ENCODE data around the gene ANAPC1. TPM values are rescaled to one million over a fixed set of nuclear protein-coding genes. Genes with fewer than 3 reads are reported as not detected.
"Not testable (repeated sequence)": the region's sequence is repeated elsewhere in the genome, so short reads cannot be mapped to it uniquely, and the experiment has no call there.

Gene ANAPC1
- total and polyA plus RNA-seq, 5 experiments from 2014 or later: 29.9 to 69.5 (median 32.4) TPM

DNA sequence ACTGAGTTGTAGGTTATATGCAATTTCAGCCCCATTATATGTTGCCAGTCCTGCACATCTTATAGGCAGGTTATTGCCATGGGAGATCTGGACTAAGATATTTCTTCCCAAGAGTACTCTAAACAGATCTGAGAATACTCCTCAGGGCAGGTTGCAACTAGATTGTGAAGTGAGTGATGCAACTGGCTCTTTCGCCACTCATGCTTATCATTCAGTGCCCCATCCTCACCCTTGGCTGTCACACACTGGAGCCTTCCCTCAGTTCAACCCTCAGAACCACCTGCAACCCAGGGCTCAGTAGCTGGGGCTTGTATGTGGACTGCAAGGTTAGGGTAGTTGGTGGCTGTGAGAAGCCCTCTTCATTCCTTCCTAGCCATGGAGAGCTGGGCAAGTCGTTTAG is 28.6 kb upstream of the ANAPC1 start:
- ATAC-seq (no peak), DNase-seq (no peak)
- H3K27ac Mint-ChIP-seq: no peak overlapping the region
- no peak overlapping the region for H3K4me3 Mint-ChIP-seq
- H3K36me3 Mint-ChIP-seq: no peaks in the 10 kb centered on the region
- POLR2A ChIA-PET: no interaction called here
- H3K27me3 Mint-ChIP-seq: no peaks in the 10 kb centered on the region
- no peaks in the 10 kb centered on the region for H3K9me3 Mint-ChIP-seq
- no peaks in the 10 kb centered on the region for H3K4me1 Mint-ChIP-seq

DNA sequence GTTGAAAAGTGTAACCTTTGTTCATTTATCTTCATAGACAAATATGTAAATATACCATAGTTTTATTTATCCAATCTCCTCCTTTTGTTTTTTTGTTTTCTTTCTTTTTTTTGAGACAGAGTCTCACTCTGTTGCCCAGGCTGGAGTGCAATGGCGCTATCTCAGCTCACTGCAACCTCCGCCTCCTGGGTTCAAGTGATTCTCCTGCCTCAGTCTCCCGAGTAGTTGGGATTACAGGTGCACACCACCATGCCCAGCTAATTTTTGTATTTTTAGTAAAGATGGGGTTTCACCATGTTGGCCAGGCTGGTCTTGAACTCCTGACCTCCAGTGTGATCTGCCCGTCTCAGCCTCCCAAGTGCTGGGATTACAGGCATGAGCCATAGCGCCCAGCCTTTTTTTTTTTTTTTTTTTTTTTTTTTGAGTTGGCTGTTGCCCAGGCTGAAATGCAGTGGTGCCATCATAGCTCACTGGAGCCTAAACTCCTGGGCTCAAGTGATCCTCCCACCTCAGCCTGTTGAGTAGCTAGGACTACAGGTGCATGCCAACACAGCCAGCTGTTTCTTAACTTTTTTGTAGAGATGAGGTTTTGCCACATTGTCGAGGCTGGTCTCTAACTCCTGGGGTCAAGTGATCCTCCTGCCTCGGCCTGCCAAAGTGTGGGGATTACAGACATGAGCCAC is 27.4 kb upstream of the ANAPC1 start:
- H3K9me3 Mint-ChIP-seq, H3K27ac Mint-ChIP-seq, ATAC-seq, POLR2A ChIA-PET, H3K36me3 Mint-ChIP-seq, H3K27me3 Mint-ChIP-seq, H3K4me3 Mint-ChIP-seq, H3K4me1 Mint-ChIP-seq, DNase-seq: not testable (repeated sequence)

DNA sequence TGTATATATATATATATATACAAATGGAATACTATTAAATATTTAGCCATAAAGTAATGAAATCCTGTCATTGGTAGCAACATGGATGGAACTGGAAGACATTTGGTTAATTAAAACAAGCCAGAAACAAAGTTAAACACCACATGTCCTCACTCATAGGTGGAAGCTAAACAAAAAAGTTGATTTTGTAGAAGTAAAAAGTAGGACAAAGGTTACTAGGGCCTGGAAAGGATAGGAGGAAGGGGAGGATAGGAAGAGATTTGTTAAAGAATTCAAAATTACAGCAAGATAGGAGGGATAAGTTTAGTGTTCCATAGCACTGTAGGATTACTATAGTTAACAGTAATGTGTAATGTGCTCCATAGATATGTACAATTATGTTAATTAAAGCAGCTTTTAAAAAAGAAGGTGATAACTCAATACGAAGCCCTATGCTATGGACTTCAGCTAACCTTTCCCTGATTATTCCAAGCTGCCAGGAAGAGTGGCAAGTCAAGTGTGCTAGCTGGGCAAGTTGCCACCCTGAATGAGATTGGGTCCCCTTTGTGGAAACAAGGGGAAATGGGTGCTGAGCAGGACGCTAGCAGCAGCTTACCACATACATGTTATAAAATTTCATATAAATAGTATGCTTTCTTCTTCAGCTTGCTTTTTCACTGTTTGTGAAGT is 26.8 kb upstream of the ANAPC1 start:
- Mint-ChIP-seq H3K4me1 (peaks cover 7 to 15% (median 12%) of the 10 kb centered on the region in 4 donors), H3K4me3 (no peak overlapping the region), H3K27me3 (no peaks in the 10 kb centered on the region), H3K36me3 (no peaks in the 10 kb centered on the region), H3K27ac (peak overlapping the region in 1 of 10 donors; percentile 13), H3K9me3 (no peaks in the 10 kb centered on the region)
- ATAC-seq: no peak
- POLR2A ChIA-PET: no interaction called here
- DNase-seq: no peak

DNA sequence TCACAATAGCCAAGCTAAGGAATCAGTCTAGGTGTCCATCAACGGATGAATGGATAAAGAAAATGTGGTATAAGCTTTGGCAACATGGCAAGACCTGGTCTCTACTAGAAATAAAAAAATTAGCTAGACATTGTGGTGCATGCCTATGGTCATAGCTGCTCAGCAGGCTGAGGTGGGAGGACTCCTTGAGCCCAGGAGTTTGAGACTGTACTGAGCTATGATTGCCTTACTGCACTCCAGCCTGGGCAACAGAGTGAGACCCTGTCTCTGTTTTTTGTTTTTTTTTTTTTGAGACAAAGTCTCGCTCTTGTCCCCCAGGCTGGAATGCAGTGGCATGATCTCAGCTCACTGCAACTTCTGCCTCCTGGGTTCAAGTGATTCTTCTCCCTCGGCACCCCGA is 26.0 kb upstream of the ANAPC1 start:
- H3K27ac Mint-ChIP-seq, H3K9me3 Mint-ChIP-seq, H3K36me3 Mint-ChIP-seq, ATAC-seq, H3K27me3 Mint-ChIP-seq, H3K4me3 Mint-ChIP-seq, POLR2A ChIA-PET, DNase-seq: not testable (repeated sequence)
- peaks cover 7 to 17% (median 12%) of the 10 kb centered on the region in 4 donors for H3K4me1 Mint-ChIP-seq

DNA sequence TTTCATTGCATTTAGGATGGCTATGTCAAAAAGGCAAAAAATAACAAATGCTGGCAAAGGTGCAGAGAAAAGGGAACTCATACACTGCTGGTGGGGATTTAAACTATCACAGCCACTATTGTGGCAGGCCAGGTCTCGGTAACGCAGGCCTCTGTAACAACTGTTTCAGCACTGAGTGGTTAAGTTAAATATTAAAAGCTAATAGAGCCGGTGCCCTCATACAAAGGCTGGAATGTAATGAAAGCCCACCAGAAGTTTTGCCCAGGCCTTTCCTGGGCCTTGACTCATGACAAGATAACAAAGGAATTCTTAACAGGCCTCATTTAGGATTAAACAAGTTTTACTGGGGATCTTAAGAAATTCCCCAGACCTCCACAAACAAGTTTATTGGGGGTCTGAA is 25.1 kb upstream of the ANAPC1 start:
- Mint-ChIP-seq H3K4me1 (peaks cover 7 to 17% (median 12%) of the 10 kb centered on the region in 4 donors), H3K9me3 (no peaks in the 10 kb centered on the region), H3K4me3 (no peak overlapping the region), H3K27me3 (no peaks in the 10 kb centered on the region), H3K36me3 (no peaks in the 10 kb centered on the region), H3K27ac (no peak overlapping the region)
- no peak for DNase-seq
- POLR2A ChIA-PET: no interaction called here
- no peak for ATAC-seq

DNA sequence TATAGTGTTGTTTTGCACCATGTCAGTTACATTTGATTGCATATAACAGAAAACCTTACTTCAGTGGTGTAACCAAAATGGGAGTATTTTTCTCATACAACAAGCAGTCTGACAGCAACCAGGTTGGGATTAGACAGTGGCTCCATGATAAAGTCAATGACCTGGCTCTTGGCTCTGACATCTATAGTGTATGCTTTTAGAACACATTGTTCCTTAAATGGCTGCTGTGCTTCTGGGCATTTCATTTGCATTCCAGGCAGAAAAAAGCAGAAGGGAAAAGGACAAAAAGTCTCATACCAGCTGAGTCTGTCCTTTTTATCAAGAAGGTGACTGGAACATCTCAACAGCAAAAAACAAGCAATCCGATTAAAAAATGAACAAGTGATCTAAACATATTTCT is 24.6 kb upstream of the ANAPC1 start:
- no peak overlapping the region for H3K4me3 Mint-ChIP-seq
- ATAC-seq (no peak), DNase-seq (no peak)
- no peaks in the 10 kb centered on the region for H3K36me3 Mint-ChIP-seq
- POLR2A ChIA-PET: no interaction called here
- peaks cover 7 to 17% (median 12%) of the 10 kb centered on the region in 4 donors for H3K4me1 Mint-ChIP-seq
- peak overlapping the region in 1 of 10 donors; percentile 37 for H3K27ac Mint-ChIP-seq
- peaks cover 0 to under 1% (median 0%) of the 10 kb centered on the region in 5 donors for H3K27me3 Mint-ChIP-seq
- H3K9me3 Mint-ChIP-seq: no peaks in the 10 kb centered on the region

GRCh38 chr2:111905990-111906735 is 22.2 kb upstream of the ANAPC1 start:
- H3K4me1 Mint-ChIP-seq: peaks cover 7 to 17% (median 12%) of the 10 kb centered on the region in 4 donors
- peak overlapping the region; percentile 20 to 87 (median 48) for H3K27ac Mint-ChIP-seq
- DNase-seq (no peak), ATAC-seq (peak in 1 of 2 donors; percentile 44)
- peak overlapping the region in 3 of 10 donors; percentile 6 to 28 (median 9) for H3K4me3 Mint-ChIP-seq
- H3K36me3 Mint-ChIP-seq: no peaks in the 10 kb centered on the region
- POLR2A ChIA-PET: no interaction called here
- peaks cover 0 to 1% (median 0%) of the 10 kb centered on the region in 9 donors for H3K9me3 Mint-ChIP-seq
- H3K27me3 Mint-ChIP-seq: peaks cover 0 to 1% (median 0%) of the 10 kb centered on the region in 5 donors

DNA sequence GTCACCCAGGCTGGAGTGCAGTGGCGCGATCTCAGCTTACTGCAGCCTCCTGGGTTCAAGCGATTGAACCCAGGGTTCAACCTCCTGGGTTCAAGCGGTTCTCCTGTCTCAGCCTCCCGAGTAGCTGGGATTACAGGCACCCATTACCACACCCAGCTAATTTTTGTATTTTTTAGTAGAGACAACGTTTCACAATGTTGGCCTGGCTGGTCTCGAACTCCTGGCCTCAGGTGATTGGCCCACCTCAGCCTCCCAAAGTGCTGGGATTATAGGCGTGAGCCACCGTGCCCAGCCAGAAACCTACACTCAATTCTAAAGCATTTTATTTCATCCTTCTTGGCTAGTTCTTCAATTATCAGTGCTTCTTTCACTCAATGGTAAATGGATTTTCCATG is 21.5 kb upstream of the ANAPC1 start:
- H3K27me3 Mint-ChIP-seq, H3K9me3 Mint-ChIP-seq, POLR2A ChIA-PET, H3K36me3 Mint-ChIP-seq, DNase-seq, ATAC-seq, H3K4me3 Mint-ChIP-seq: not testable (repeated sequence)
- peak overlapping the region in 2 of 10 donors; percentile 32 to 56 for H3K27ac Mint-ChIP-seq
- H3K4me1 Mint-ChIP-seq: peaks cover 7 to 23% (median 16%) of the 10 kb centered on the region in 4 donors

GRCh38 chr2:111904726-111905474 is 20.9 kb upstream of the ANAPC1 start:
- POLR2A ChIA-PET: interaction anchor here (0.6 kb wide), 1 partner anchor 384 kb away, joined by 3 read pairs; no protein-coding TSS in a partner anchor
- Mint-ChIP-seq H3K4me1 (peaks cover 7 to 26% (median 16%) of the 10 kb centered on the region in 4 donors), H3K27ac (no peak overlapping the region), H3K4me3 (no peak overlapping the region), H3K9me3 (peaks cover 0 to 1% (median 0%) of the 10 kb centered on the region in 9 donors), H3K27me3 (peaks cover 0 to 1% (median 0%) of the 10 kb centered on the region in 5 donors), H3K36me3 (no peaks in the 10 kb centered on the region)
- DNase-seq (no peak), ATAC-seq (no peak)

- H3K4me3 Mint-ChIP-seq: no peak overlapping the region
- peaks cover 0 to 1% (median 0%) of the 10 kb centered on the region in 5 donors for H3K27me3 Mint-ChIP-seq
- peaks cover 7 to 26% (median 20%) of the 10 kb centered on the region in 4 donors for H3K4me1 Mint-ChIP-seq
- H3K36me3 Mint-ChIP-seq: no peaks in the 10 kb centered on the region
- no peak overlapping the region for H3K27ac Mint-ChIP-seq
- DNase-seq (no peak), ATAC-seq (no peak)
- H3K9me3 Mint-ChIP-seq: peaks cover 0 to 1% (median 0%) of the 10 kb centered on the region in 9 donors
- POLR2A ChIA-PET: interaction anchor here (0.6 kb wide), 1 partner anchor 385 kb away, joined by 3 read pairs; no protein-coding TSS in a partner anchor
Observed at GRCh38 chr2:111903930-111904439, 20.0 kb upstream of the ANAPC1 start.

- DNase-seq (no peak), ATAC-seq (no peak)
- Mint-ChIP-seq H3K27me3 (peaks cover 0 to 1% (median 0%) of the 10 kb centered on the region in 5 donors), H3K4me1 (peaks cover 7 to 26% (median 20%) of the 10 kb centered on the region in 4 donors), H3K9me3 (peaks cover 0 to 1% (median 0%) of the 10 kb centered on the region in 9 donors), H3K4me3 (no peak overlapping the region), H3K27ac (no peak overlapping the region), H3K36me3 (no peaks in the 10 kb centered on the region)
- POLR2A ChIA-PET: no interaction called here
Observed at GRCh38 chr2:111903516-111903915, 19.5 kb upstream of the ANAPC1 start.

DNA sequence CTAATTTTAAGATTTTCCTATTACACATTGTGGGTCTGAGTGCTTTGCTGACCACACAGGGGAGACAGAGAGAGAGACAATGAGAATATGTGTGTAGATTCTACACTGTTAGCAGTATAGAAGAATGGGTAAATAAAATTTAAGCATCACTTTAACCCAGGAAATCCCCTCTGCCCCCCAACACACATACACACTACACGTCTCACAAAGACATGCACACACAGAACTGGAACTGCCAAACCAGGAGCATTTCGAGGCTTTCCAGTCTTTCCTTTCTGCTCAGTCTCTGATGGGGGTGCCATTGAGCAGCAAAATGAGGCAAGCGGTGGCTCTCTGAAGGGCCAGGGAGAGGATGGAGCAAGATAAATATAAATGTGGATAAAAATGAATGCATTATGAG is 16.9 kb upstream of the ANAPC1 start:
- H3K27me3 Mint-ChIP-seq: peaks cover 0 to 14% (median 4%) of the 10 kb centered on the region in 5 donors
- no peak for DNase-seq
- no peaks in the 10 kb centered on the region for H3K36me3 Mint-ChIP-seq
- ATAC-seq: peak in 1 of 2 donors; percentile 13
- peak overlapping the region in 1 of 10 donors; percentile 76 for H3K4me3 Mint-ChIP-seq
- H3K4me1 Mint-ChIP-seq: peaks cover 6 to 21% (median 17%) of the 10 kb centered on the region in 4 donors
- peaks cover 0 to 1% (median 0%) of the 10 kb centered on the region in 9 donors for H3K9me3 Mint-ChIP-seq
- no peak overlapping the region for H3K27ac Mint-ChIP-seq
- POLR2A ChIA-PET: no interaction called here

Data from naive thymus-derived CD8-positive, alpha-beta T cell (primary cell).